Skeletal muscle tissue (tissue), 4 donors: ENCODE measurements around the gene C19orf44. TPM values are rescaled to one million over a fixed set of nuclear protein-coding genes. Genes with fewer than 3 reads are reported as not detected.
"Not testable (repeated sequence)": the region's sequence is repeated elsewhere in the genome, so short reads cannot be mapped to it uniquely, and the experiment has no call there.

Source experiments
- H3K27ac ChIP-seq: one replicate; pipeline ENCODE4 v1.7.0; 2013; ENCODE audit warnings: mild to moderate bottlenecking, low read depth, low read length, inconsistent platforms
- H3K27me3 ChIP-seq, 3 donors: one replicate each; pipeline ENCODE4 v1.7.0; 2013; ENCODE audit warnings: low read length in 3 of 3; ENCODE audit not compliant: control insufficient read depth in 3 of 3, insufficient read depth in 3 of 3
- H3K36me3 ChIP-seq, 3 donors: one replicate each; pipeline ENCODE4 v1.7.0; 2013; ENCODE audit warnings: low read length in 3 of 3; ENCODE audit not compliant: control insufficient read depth in 3 of 3, insufficient read depth in 3 of 3
- H3K4me1 ChIP-seq, 3 donors: one replicate each; pipeline ENCODE4 v1.7.0; 2013; ENCODE audit warnings: low read length in 3 of 3, mild to moderate bottlenecking in 3 of 3; ENCODE audit not compliant: control insufficient read depth in 3 of 3, insufficient read depth in 3 of 3
- H3K4me3 ChIP-seq, 3 donors: one replicate each; pipeline ENCODE4 v1.7.0; 2013; ENCODE audit warnings: low read length in 3 of 3
- H3K9ac ChIP-seq, 3 donors: one replicate each; pipeline ENCODE4 v1.7.0; 2013; ENCODE audit warnings: low read length in 3 of 3, mild to moderate bottlenecking in 3 of 3, moderate library complexity in 2 of 3, low read depth in 1 of 3
- H3K9me3 ChIP-seq, 3 donors: one replicate each; pipeline ENCODE4 v1.7.0; 2013; ENCODE audit warnings: low read length in 3 of 3; ENCODE audit not compliant: control insufficient read depth in 3 of 3
- total RNA-seq: library from RNA; depleted of rRNA; stranded (reverse); fragments of >200 nt; gene quantifications from one replicate; pipeline ENCODE4 v1.2.3, GENCODE V29; 2014
- donor health status: Osteomylitis.

The C19orf44 gene
- 2.6 TPM for total RNA-seq

DNA sequence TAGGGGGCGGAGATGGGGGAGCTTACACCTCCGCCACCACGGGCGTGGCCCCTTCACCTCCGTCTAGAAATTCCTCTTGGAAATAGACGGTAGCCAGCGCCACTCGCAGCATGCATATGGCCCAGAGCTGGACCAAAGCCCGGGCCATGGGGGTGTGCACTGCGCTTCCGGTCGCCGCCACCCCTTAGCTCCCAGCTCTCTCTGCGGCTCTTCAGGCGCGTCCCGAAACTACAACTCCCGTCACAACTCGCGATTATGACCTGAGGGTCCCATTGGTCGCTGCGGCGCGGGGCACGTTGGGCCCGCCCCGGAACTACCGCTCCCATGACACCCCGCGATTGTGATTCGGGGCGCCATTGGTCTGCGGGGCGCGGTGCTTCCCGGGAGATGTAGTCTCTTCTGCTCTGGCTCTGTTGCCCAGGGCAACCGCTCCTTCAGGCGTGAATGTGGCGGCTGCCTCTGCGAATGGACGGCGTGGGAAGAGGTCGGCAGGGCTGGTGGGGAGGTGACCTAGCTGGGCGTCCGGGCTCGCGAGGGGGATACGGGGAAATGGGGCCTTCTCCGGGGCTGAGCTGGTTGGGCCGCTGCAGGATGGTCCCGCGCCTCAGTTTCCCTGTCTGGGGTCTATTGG lies at the start of gene C19orf44, which contains the start of gene CALR3:
C19orf44 (plus strand) TSS at position 413 of the 631 bp plus-strand sequence. CDS start 4,399 bp downstream, outside the sequence.
CALR3 (minus strand) TSS at position 186 of the 631 bp plus-strand sequence; CDS start at position 148, 38 bp downstream.
- peak within 1 kb of the TSS; percentile 83 for H3K27ac ChIP-seq
- no peaks in the 10 kb centered on the region for H3K27me3 ChIP-seq

DNA sequence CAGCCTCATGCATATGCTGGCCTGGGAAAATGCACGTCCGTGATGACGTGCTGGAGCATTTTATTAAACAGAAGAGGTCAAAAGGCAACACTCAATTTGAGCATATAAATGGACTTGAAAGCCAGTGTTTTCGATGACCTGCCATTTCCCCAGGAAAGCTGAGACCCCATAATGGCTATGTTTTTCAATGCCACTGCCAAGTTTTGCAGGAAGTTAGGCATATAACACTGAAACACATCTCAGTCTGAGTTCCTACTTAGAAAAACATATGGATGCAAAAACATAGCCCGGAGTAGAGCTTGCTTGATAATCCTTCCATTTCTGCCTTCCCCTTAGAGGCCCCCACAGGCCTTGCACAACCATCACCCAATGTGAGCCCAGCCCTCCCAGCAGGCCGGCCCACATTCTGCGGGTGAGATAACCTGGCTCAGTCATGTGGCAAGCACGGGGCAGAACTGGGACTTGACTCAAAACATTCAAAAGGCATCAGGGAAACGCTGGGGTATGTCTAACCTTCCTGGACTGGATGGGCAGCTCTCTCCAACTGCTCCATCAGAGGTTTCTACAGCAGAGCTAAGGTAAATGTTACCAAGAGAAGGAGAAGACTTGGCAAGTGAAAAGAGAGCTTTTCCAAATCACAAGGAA lies 49.3 kb upstream of the C19orf44 start:
- peak overlapping the region; percentile 64 for H3K27ac ChIP-seq
- H3K36me3 ChIP-seq = peaks cover 0 to 6% (median 0%) of the 10 kb centered on the region in 3 donors
- no peaks in the 10 kb centered on the region for H3K9me3 ChIP-seq
- peak overlapping the region in 2 of 3 donors; percentile 25 to 36 for H3K4me3 ChIP-seq
- H3K9ac ChIP-seq = peak overlapping the region; percentile 2 to 77 (median 45)
- H3K27me3 ChIP-seq = no peaks in the 10 kb centered on the region
- H3K4me1 ChIP-seq = peaks cover 36 to 60% (median 52%) of the 10 kb centered on the region in 3 donors

More for the DNA sequence above, at the start of gene C19orf44, which contains the start of gene CALR3:
- Histone ChIP-seq H3K9ac (peak within 1 kb of the TSS; percentile 74 to 88 (median 85)), H3K9me3 (no peaks in the 10 kb centered on the region), H3K36me3 (peaks cover 0 to 6% (median under 1%) of the 10 kb centered on the region in 3 donors), H3K4me1 (peaks cover 3 to 11% (median 6%) of the 10 kb centered on the region in 3 donors), H3K4me3 (peak within 1 kb of the TSS; percentile 82 to 92 (median 88))

DNA sequence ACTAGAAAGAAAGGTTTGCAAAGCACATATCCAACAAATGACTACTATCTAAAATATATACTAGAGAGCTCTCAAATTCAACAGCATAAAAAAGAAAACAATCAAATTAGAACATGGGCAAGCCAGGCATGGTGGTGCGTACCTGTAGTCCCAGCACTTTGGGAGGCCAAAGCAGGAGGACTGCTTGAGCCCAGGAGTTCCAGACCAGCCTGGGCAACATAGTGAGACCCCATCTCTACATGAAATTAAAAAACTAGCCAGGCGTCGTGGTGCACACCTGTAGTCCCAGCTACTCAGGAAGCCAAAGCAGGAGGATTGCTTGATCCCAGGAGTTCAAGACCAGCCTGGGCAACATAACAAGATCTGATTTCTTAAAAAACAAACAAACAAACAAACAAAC lies 47.3 kb upstream of the C19orf44 start:
- not testable (repeated sequence) for H3K4me3 ChIP-seq, H3K36me3 ChIP-seq, H3K27me3 ChIP-seq, H3K9ac ChIP-seq, H3K9me3 ChIP-seq, H3K27ac ChIP-seq
- H3K4me1 ChIP-seq = peaks cover 27 to 56% (median 45%) of the 10 kb centered on the region in 3 donors

DNA sequence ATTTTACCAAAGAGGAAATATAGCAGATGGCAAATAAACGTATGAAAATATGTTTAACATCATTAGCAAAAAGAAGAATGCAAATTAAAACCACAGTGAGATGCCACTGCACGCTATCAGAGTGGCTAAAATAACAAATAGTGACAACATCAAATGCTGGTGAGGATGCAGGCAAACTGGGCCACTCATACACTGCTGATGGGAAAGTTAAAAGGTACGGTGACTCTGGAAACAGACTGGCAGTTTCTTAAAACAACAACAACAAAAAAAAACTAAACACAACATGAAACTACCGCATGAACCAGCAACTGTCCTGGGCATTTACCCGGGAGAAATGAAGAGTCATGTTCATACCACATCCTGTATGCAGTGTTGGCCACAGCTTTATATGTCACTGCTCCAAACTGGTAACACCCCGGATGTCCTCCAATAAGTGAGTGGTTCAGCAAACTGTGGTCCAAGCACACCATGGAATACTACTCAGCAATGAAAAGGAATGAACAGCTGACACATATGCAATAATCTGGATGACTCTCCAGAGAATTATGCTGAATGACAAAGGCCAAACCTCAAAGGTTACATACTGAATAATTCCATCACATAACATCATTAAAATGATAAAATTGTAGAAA lies 46.7 kb upstream of the C19orf44 start:
- no peaks in the 10 kb centered on the region for H3K9me3 ChIP-seq
- no peaks in the 10 kb centered on the region for H3K27me3 ChIP-seq
- H3K27ac ChIP-seq = no peak overlapping the region
- H3K36me3 ChIP-seq = peaks cover 0 to 6% (median 0%) of the 10 kb centered on the region in 3 donors
- H3K4me1 ChIP-seq = peaks cover 33 to 57% (median 48%) of the 10 kb centered on the region in 3 donors
- no peak overlapping the region for H3K9ac ChIP-seq
- H3K4me3 ChIP-seq = no peak overlapping the region

DNA sequence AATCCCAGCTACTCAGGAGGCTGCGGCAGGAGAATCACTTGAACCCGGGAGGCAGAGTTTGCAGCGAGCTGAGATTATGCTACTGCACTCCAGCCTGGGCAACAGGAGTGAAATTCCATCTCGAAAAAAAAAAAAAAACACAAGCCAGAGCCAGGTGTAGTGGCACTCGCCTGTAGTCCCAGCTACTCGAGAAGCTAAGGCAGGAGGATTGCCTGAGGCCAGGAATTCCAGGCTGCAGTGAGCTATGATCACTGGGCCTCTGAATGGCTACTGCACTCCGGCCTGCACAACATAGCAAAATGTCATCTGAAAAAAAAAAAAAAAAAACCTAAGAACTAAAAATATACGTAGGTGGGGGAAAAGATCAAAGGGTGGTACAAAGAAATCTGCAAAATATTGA lies 43.9 kb upstream of the C19orf44 start:
- peaks cover 31 to 47% (median 42%) of the 10 kb centered on the region in 3 donors for H3K4me1 ChIP-seq
- peak overlapping the region; percentile 19 for H3K27ac ChIP-seq

DNA sequence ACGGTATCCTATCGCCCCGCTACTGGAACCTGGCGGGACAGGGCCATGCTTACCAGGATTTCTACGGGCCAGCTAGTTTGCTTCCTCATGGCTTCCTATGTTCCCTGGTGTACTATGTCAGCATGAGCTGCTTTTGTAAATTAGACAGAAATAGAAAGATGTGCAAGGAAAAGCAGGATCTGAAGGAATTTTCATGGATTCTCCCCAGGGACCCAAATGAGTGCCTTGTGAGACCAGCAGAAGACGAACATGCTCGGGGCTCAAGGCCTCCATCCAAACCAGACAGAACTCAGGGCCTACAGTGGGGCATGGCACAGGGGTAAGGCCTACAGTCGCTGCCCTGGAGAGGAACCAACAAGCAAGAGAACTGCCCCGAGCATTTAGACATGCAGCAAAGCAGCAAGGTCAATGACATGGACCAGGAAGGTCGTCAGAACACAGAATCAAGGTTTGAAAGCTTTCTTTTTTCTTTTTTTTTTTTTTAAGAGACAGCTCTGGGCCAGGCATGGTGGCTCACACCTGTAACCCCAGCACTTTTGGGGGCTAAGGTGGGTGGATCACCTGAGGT lies 41.8 kb upstream of the C19orf44 start:
- Histone ChIP-seq H3K9me3 (no peaks in the 10 kb centered on the region), H3K27ac (peak overlapping the region; percentile 48), H3K9ac (peak overlapping the region; percentile 16 to 71 (median 57)), H3K4me1 (peaks cover 50 to 62% (median 61%) of the 10 kb centered on the region in 3 donors), H3K36me3 (peaks cover 0 to 3% (median 0%) of the 10 kb centered on the region in 3 donors), H3K27me3 (no peaks in the 10 kb centered on the region), H3K4me3 (peak overlapping the region in 2 of 3 donors; percentile 22 to 41)

More for the DNA sequence above, 43.9 kb upstream of the C19orf44 start:
- Histone ChIP-seq H3K9ac (no peak overlapping the region), H3K9me3 (no peaks in the 10 kb centered on the region), H3K36me3 (peaks cover 0 to 5% (median 0%) of the 10 kb centered on the region in 3 donors), H3K4me3 (no peak overlapping the region), H3K27me3 (no peaks in the 10 kb centered on the region)

DNA sequence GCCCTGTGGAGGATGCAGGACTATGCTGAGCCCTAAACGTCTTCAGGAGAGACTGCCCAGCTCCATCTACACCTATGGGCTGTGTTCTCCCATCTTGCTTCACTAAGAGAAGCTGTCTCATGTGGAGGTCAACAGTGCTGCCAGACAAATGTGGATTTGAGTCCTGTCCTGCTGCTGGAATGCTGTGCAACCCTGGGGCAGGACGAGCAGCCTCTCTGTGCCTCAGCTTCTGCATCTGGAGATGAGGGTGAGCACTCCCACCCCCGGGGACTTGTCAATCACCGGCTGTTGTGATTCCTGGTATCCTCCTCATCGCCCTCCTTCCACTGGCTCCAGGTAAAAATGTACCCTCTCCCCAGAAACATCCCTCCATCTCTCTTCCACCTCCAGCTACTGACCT lies 40.7 kb upstream of the C19orf44 start:
- H3K27ac ChIP-seq = no peak overlapping the region
- H3K9me3 ChIP-seq = no peaks in the 10 kb centered on the region
- peaks cover 60 to 70% (median 69%) of the 10 kb centered on the region in 3 donors for H3K4me1 ChIP-seq
- no peaks in the 10 kb centered on the region for H3K36me3 ChIP-seq
- peak overlapping the region in 1 of 3 donors; percentile 33 for H3K9ac ChIP-seq
- no peak overlapping the region for H3K4me3 ChIP-seq
- H3K27me3 ChIP-seq = no peaks in the 10 kb centered on the region

DNA sequence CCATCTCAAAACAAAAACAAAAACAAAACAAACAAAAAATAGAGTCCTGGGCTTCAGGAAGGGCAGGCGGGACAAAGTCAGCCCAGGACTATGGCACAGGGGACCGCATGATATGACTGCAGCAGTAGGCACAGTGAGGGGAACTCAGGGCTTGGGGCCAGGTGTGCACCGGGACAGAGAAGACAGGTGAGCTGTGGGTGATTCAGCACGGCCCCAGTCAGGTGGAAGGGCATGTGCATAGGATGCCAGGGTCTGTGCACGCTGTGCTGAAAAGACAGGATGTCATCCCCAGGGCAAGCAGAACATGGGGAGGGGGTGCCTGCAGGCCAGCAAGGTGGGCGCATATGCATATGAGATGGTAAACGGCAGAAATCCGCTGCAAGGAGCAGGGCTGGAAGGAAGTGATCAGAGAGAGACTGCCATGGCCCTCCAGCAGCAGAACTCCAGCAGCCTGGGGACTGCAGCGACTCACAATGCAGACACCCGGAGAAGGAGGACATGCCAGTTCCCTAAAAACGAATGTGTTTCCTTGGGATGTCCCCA lies 39.5 kb upstream of the C19orf44 start:
- Histone ChIP-seq H3K9ac (peak overlapping the region; percentile 59 to 77 (median 60)), H3K4me3 (peak overlapping the region in 2 of 3 donors; percentile 54 to 65), H3K36me3 (no peaks in the 10 kb centered on the region), H3K4me1 (peaks cover 69 to 78% (median 76%) of the 10 kb centered on the region in 3 donors), H3K27me3 (no peaks in the 10 kb centered on the region), H3K27ac (peak overlapping the region; percentile 75), H3K9me3 (no peaks in the 10 kb centered on the region)

DNA sequence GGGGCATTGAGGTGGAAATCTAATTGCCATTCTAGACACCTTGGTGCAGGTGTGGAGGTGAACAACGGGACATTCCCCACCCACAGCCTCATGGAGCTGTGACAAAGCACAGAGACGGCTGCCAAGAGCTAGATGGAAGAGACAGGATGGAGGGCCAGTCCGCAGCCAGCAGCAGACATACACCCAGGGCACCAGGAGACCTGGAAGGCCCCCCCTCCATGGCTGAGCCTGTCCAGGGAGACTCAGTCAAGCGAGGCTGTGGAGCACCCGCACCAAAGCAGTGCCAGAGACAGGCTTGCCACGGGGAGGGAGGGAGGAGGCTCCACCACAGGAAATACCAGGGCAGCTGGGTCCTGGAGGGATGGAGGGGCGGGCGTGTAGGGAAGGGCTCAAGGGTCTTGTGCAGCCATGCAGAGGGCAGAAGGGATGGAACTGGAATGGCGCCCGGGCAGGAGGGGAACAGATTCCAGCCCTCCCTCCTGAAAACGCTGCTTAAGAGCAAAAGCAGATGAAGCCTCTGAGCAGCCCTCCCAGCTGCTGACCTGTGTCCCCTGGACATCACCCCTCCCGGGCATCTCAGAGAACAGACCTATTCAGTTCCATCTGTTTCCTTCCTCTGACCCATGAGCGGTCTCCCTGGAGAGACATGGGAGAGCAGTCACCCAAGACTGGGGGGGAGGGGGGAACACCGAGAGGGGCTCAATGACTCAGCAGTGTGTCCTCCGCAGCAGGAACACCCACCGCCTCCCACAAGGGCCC lies 38.8 kb upstream of the C19orf44 start:
- Histone ChIP-seq H3K27ac (peak overlapping the region; percentile 75), H3K36me3 (no peaks in the 10 kb centered on the region), H3K9me3 (no peaks in the 10 kb centered on the region), H3K9ac (peak overlapping the region; percentile 59 to 77 (median 60)), H3K4me1 (peaks cover 75 to 84% (median 83%) of the 10 kb centered on the region in 3 donors), H3K4me3 (peak overlapping the region; percentile 54 to 65 (median 54)), H3K27me3 (no peaks in the 10 kb centered on the region)
